D721Med (cell line): ENCODE results near the gene ACTR6.
"Not testable (repeated sequence)": the region's sequence is repeated elsewhere in the genome, so short reads cannot be mapped to it uniquely, and the experiment has no call there.

ENCODE experiments used
- DNase-seq: peaks from one replicate; pipeline ENCODE4 v3.0.0; 2011; ENCODE audit warnings: low spot score; ENCODE audit not compliant: insufficient read length
- FAIRE-seq: peaks from 2 replicates; lab custom pipeline; 2011; peaks lifted over from hg19 to GRCh38; lab: Jason Lieb, UNC
- CTCF ChIP-seq: IDR thresholded peaks from 2 replicates; pipeline ENCODE4 v1.5.1; 2012; ENCODE audit warnings: mild to moderate bottlenecking, control low read depth; ENCODE audit not compliant: insufficient read depth; ENCODE audit errors: missing control alignments

Gene ACTR6

DNA sequence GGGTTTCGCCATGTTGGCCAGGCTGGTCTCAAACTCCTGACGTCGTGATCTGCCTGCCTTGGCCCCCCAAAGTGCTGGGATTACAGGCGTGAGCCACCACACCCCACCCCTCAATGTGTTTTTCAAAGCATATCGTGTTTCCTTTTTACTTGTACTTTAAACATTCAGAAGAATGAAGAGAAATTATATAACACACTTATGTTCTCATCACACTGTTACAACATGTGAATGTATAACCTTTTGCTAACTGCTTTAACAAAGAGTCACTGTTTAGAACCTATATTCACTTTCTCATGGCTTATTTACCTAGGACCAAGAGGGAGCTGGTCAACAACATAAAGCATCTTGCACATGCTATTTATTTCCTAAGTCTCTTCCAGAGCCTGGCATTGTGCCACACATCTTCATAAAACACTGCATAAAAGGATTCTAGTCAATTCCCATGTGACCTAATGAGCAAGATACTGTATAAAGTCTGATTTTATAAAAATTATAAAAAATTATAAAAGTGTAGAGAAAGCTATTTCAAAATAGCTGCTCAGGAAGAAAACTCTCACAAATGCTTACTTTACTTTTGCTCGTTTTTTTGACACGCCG, 16.0 kb upstream of the ACTR6 start:
- TF ChIP-seq CTCF, result no peak
- FAIRE-seq (no peak), DNase-seq (no peak)

GRCh38 chr12:100185361-100185894, 15.2 kb upstream of the ACTR6 start:
- no peak for FAIRE-seq
- TF ChIP-seq CTCF, result no peak
- no peak for DNase-seq

DNA sequence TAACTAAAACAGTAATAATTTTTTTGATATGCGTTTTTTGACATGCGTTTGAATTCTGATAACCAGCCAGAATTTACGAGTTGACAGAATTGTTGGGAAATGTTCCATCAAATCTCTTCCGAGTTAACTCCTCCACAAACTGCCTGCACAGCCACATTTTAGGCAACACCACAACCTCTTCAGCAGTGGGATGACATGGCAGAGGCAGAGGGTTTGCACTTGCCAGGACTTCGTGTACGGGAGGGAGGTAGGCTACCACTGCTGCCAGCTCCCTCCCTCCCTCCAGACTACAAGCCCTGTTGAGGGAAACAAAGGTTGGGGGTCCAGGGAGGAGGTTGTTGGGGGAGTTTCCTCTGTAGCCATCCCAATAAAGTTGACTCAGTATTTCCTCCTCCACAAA, 14.5 kb upstream of the ACTR6 start:
- FAIRE-seq (no peak), DNase-seq (no peak)
- no peak for TF ChIP-seq CTCF

DNA sequence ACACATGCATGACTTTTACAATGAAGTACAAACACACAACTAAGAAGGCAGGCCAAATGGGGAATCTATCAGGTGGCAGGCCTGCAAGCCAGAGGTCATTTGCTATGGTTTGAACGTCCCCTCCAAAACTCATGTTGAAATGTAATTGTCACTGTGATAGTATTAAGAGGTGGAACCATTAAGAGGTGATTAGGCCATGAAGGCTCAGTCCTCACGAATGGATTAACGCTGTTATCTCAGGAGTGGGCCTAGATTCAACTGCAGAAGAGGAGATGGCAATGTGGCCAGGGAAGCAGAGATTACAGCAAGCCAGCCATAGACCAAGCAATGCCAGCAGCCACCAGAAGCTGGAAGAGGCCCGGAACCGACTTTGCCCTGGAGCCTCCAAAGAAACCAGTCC, 13.5 kb upstream of the ACTR6 start:
- DNase-seq (no peak), FAIRE-seq (no peak)
- TF ChIP-seq CTCF, result no peak

GRCh38 chr12:100187857-100188519, 12.6 kb upstream of the ACTR6 start:
- no peak for FAIRE-seq
- TF ChIP-seq CTCF, result no peak
- DNase-seq, result no peak

DNA sequence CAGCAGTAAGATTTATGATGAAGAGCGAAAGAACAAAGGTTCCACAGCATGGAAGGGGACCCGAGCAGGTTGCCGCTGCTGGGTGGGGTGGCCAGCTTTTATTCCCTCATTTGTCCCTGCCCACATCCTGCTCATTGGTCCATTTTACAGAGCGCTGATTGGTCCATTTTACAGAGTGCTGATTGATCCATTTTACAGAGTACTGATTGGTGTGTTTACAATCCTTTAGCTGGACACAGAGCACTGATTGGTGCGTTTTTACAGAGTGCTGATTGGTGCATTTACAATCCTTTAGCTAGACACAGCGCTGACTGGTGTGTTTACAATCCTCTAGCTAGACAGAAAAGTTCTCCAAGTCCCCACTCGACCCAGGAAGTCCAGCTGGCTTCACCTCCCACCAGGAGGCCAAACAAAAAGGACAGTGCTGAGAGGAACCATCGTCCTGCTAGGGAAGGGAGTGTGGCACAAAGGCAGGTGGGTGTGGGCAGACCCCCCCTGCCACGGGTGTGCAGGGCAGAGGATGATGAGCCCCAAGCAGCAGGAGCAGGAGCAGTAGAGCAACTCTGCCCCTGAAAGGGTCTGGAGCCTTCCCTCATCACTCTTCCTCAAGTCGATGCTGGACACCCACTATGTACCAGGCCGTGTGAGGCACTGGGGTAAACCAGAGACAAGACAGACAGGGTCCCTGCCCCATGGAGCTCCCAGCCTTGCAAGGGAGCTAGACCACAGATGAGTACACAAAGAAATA, 11.6 kb upstream of the ACTR6 start:
- FAIRE-seq, DNase-seq: not testable (repeated sequence)

GRCh38 chr12:100189636-100190394, 10.8 kb upstream of the ACTR6 start:
- FAIRE-seq (no peak), DNase-seq (no peak)
- no peak for TF ChIP-seq CTCF
